Measurements from ENCODE around the gene RND1.
A peak's percentile ranks its signal among the peaks of the same experiment; 100 is the strongest.

Gene RND1

GRCh38 chr12:48826209-48826855, 39.3 kb downstream of the RND1 start:
- DNase-seq, result no peak

DNA sequence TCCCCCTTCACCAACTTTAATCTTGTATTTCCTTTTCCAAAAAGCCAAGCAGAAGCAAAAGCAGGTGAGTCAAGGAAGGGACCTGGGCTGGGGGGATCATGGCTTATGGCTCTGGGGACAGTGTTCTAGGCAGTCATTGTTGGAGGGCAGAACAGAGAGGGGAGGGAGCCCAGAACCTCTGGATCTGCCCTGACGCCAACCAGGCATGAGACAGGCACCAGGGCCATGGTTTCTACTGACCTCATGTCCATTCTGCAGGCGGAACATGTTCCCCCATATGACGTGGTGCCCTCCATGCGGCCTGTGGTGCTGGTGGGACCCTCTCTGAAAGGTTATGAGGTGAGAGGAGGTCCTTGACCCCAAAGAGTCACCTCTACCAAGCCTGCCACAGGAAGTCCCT, 40.8 kb downstream of the RND1 start:
- no peak for DNase-seq

DNA sequence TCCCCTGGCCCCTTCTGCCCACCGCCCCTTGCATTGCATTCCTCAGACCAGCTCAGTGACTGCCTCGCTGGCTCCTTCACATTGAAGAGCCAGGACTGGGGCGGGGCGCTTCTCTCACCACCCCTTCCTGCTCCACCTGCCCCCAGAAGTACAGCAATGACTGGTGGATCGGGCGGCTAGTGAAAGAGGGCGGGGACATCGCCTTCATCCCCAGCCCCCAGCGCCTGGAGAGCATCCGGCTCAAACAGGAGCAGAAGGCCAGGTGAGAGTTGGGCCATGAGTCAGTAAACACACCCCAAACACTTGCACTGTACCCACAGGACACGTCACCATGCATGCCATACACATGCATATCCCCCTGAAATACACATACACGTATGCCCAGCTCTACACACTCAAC, 41.6 kb downstream of the RND1 start:
- peak; percentile 9 for DNase-seq

DNA sequence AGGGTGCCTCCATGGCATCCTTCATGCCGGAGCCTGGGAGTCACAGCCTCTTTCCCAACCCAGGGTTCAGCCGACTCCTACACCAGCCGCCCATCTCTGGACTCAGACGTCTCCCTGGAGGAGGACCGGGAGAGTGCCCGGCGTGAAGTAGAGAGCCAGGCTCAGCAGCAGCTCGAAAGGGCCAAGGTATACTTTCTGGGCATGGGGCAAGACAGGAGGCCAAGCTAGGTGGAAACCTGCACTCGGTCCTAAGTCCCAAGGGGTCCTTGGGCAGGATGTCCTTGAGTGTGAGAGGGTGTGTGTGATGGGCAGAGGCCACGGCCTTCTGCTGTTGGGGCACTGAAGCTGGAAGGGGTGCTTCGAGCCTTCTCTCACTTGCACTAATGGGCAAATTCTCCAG, 42.4 kb downstream of the RND1 start:
- DNase-seq, result no peak

DNA sequence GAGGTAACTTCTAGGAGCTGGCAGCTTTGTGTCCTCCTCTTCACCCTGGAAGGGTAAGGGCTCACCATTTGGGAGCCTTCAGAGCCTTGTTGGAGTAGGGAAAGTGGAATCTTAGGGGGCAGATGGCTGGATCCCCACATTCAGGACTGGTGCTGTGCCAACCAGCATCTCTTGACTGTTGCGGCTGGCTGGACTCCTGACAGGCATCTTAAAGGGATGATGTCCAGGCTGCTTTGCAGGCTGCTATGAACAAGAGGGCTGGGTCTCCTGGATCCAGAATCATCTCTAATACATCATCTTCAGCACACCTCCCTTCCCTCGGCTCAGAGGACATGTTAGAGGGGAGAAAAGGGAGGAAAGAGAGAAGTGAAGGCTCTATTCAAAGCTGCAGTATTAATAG, 43.0 kb downstream of the RND1 start:
- DNase-seq, result no peak

GRCh38 chr12:48822139-48822538, 43.5 kb downstream of the RND1 start:
- DNase-seq, result no peak

- no peak for DNase-seq
Measured at GRCh38 chr12:48819986-48820725, 45.5 kb downstream of the RND1 start.

- no peak for DNase-seq
Measured at GRCh38 chr12:48818831-48819590, 46.7 kb downstream of the RND1 start.

DNA sequence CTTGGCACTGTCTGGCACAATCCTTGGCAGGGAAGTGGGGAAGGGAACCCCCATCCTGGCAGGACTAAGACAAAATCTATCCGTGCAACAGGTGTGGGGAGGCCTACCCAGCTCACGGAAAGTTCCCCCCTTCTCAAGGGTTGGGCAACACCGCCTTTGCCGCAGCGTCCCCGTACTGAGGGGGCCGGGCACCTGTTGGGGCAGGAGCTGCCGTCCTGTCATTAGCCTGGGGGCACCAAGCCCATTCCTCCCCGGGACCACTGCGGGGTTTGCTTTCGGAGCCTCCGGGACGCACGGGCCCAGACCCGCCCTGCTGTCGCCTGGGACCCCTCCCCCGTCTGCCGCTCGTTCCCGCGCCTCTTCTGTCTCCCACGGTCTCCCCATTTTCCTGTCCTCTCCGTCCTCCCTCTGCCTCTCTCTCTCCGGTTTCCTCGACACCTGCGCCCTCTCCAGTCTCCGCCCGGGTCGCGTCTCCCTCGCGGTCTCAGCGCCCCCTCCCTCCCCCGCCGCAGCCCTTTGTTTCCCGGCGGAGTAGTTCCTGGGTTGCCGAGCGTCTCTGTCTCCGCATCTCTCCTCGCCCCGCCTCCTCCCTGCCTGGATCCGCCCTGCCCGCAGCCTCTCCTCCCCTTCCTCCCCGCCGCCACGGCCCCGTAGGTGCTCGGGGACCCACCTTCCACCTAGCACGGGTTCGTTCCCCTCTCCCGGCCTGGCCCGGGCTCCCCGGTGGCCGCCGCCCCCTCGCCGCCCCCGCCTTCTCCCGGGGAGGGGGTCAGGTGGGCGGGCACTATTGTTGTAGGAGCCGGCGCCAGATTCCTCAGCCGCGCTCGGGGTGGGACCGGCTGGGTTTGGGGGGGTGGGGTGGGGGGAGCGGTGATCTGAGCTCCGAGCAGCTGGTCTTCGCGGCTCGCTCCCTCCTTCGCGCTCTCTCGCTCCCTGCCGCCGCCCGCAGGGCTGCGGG, 47.5 kb downstream of the RND1 start, which contains the start of gene CACNB3:
Gene CACNB3 (plus strand): TSS at position 624 of the 958 bp plus-strand sequence. CDS start 434 bp downstream, outside the sequence.
- peak; percentile 83 for DNase-seq

GRCh38 chr12:48816143-48816854, 49.4 kb downstream of the RND1 start:
- no peak for DNase-seq

GRCh38 chr12:48815126-48816110, 50.3 kb downstream of the RND1 start:
- DNase-seq, result peak; percentile 57

DNA sequence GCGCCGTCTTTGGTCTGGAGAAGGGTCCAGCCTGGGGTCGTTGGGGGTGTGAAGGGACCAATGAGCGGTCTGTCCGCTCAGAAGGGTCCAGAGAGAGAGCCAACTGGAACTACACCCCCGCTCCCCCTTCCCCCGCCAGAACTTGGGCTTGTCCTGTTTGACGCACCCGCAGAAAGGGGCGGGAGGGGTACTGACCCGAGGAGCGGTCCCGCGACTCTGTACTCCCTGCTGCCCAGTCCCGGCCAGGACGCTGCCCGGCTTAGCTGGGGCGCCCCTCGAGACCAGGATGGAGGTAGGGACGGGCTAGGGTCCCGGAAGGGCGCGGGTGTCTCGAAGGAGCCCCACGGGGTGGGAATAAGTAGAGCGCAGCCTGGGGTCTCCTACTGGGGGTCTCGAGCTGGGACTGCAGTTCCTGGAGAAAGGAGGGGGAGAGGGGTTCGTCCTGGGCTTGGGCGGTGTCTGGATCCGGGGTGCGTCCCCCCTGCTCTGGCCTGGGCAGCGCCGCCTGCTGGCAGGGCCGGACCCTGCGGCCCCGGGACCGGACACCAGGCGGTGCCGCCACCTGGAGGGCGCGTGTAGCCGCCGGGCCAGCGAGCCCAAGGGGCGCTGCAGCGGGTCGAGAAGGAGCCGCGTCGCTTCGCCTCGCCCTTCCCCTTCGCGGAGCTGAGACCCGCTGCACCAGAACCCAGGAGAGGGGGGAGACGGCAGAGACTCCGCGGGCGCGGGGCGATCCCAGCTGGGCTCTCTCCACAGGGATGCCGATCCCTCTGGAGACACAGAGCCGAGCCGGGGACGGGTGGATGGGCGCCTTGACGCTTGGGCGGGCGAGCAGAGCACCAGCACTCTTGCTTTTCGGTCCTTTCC, 51.2 kb downstream of the RND1 start:
- DNase-seq, result peak; percentile 86

- no peak for DNase-seq
Measured at GRCh38 chr12:48813465-48814261, 52.0 kb downstream of the RND1 start.

GRCh38 chr12:48812389-48812788, 53.3 kb downstream of the RND1 start:
- DNase-seq, result no peak

DNA sequence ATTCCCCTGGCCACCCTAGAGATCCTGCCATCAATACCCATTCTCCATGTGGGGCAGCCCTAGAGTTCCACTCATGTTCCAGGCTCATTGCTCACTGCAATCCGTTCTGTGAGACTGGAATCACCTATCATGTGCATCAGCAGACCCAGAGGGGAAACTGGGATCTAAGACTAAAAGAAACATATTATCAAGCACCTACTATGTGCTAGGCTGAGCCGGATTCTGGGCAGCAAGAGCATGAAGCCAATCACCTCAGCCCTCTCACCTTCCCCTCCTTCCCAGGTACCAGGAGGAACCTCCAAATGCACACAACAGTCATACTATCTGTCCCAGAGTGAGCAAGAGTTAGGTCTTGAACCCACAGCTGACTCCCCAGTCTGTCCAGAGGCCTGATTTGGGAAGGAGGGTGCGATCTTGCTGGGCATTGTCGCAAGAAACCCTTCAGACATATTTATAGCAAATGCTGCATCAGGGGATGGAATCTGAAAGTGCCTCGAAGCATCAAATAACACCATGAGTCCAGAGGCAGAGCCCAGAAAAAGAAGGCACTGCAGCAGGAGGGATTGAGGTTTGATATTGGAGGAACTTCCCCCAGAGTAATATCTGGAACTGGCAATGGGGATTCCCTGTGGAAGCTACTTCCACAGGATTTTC, 54.1 kb downstream of the RND1 start:
- DNase-seq, result no peak

- DNase-seq, result no peak
Measured at GRCh38 chr12:48810903-48811431, 54.7 kb downstream of the RND1 start.

DNA sequence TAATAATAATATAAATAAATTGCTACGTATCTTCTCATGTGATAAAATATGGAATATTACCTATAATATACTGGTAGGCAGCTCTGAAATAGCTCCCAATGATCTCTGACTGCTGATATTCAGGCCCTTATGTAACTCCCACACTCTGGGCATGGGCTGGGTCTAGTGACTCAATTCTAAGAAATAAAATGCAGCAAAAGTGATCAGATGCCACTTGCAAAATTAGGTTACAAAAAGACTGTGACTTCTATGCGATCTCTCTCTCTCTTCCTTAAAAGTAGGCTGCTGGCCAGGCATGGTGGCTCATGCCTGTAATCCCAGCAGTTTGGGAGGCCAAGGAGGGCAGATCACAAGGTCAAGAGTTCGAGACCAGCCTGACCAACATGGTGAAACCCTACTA, 57.7 kb downstream of the RND1 start:
- no peak for DNase-seq
